Globus pallidus (tissue), 1 donor: Measurements from ENCODE around the gene SUN1.

Experiments used
- DNase-seq: peaks from one replicate; pipeline ENCODE4 v3.0.0-alpha.2; 2015; ENCODE audit warnings: low spot score

The SUN1 gene

GRCh38 chr7:877312-878232, 45.3 kb downstream of the SUN1 start:
- DNase-seq: no peak

- no peak for DNase-seq
These were observed 46.8 kb downstream of the SUN1 start for GRCh38 chr7:879093-879492.

DNA sequence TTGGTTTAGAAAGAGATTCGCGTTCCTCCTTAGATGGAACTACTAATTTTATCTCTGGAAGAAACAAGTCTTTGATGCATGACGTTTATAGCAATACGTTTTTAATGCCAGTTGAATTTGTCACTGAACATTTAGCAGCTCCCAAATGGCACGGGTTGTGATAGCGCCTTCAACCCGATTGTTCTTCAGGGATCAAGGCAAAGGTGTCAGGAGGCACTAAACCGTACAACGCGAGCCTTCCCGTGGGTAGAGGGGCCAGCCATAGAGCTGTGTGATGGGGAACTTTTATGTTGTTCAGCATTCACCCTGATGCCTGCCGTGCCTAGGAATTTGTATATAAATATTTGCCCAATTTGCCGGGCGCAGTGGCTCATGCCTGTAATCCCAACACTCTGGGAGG, 47.4 kb downstream of the SUN1 start:
- DNase-seq: no peak

GRCh38 chr7:880450-880849, 48.2 kb downstream of the SUN1 start:
- no peak for DNase-seq

- DNase-seq: no peak
These were observed 49.4 kb downstream of the SUN1 start for GRCh38 chr7:881441-882234.

DNA sequence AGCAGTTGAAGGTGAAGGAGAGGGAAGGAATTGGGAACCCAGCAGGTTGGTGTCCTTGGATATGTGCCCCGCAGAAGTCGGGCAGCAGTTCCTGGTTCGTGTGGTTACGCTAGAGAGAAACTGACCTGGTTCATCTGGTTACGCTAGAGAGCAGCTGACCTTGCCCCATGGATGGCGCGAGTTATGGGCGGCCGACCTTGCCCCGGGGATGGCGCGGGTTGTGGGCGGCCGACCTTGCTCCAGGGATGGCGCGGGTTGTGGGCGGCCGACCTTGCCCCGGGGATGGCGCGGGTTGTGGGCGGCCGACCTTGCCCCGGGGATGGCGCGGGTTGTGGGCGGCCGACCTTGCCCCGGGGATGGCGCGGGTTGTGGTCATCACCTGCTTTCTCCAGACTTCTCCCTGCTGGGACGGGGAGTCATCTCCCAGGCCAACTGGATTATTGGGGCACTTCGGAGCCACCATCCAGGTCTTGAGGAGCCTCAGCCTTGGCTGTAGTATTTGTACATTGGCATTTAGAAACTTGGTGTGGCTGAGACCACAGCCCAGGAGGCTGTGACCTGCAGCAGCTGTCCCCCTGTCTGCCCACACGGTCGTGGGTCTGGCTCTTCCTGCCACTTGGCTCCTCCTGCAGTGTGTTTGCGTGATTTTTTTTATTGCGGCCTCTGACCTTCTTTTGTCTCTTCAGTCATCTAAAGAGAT, 50.2 kb downstream of the SUN1 start:
- no peak for DNase-seq

DNA sequence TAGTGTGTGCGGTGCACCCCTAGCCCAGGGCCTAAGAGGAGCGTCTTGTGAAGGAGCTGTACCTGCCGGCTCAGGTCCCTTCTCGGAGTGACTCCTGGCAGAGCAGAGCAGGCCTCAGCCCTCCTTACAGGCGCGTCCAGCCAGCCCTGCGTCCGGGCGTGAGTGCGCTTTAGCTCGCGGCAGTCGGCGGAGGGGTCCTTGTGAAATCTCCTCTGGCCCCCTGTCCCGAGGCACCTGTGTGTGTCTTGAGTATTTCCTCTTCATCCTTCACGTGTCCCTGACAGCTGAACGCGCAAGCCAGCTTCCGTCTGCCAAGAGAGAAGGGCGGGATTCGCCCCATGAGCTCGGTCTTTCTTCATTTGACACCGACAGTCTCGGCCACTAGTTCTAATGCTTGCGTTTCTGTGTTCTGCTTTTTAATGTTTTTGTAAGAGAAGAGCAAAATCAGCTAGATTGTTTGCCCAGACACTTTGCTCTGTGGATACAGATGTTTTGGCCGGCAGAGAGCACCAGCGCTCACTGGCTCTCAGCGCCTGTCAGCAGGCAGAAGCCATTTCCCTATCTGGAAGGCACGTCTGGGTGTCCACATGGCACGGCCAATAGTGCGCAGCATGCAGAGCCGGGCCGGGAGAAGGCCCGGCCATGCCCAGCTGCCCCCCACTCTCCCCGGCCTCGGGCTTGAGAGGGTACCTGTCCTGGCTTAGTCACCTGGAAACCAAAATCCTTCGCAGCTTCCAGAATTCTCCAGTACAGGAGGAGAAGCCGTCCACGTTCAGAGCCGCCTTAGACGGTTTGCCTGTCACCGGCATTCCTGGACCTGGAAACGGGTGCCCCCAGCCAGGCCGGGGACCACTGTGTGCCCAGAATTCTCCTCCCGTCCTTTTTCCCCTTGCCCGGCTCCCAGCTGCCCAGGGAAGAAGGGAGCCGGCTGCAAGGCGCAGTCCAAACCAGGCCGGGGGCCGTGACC, 51.1 kb downstream of the SUN1 start:
- peak; percentile 45 for DNase-seq

DNA sequence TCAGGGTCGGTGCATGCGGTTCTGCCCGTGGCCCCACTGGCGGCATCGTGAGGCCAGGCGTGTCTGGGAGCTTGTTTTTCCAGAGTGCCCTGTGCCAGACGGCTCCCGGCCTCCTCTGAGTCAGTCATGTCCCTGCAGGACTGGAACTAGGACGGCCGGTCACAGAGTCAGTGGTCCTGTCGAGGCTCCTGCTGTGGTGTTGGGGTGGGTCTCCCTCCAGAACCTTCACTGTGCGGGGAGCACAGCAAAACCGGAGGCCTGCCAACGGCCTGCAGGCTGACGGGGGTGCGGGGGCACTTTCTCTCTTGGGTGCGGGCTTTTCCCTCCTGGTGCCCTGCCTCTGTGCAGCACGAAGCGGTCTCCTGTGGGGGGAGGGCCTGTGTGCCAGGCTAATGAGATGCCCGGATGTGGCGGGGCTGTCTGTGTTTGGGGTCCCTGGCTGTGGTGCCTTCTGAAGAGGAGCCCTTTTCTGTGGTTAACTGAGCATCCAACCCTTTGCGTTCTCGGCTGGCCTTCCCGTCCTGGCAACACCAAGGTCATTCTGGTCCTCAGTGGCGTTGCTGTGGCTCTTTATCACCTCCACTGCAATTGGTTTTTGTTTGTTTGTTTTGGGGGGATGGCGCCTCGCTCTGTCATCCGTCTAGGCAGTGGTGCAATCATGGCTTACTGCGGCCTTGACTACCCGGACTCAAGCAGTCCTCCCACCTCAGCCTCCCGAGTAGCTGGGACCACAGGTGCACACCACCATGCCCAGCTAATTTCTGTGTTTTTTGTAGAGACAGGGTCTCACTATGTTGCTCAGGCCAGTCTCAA, 52.1 kb downstream of the SUN1 start:
- DNase-seq: no peak

DNA sequence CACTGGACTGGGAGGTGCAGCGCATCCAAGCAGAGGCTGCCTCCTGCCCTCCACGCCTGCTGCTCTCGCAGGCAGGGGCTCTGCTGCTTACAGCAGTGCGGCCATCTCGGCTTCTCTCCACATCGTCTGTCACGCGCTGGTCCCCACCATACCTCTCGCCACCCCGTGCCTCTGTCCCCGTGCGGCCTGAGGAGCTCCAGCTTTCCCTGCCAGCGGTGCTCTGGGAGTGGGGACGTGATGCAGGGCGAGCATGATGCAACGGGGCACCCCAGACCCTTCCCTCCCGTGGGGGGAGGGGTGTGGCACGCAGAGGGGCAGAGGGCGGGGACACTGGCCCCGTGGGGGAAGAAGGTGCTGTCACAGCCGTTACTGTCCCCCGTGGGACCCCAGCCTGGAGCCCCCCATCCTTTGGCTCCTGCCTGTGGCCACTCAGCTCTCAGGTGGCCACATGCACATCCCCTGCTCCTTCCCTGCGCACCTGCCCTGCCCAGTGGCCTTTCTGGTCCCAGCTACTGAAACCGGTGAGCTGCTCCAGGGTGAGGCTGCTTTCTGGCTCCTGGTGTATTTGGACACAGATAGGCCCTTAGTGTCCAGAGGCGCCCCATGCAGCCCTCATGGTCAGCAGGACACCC, 53.1 kb downstream of the SUN1 start:
- DNase-seq: no peak

DNA sequence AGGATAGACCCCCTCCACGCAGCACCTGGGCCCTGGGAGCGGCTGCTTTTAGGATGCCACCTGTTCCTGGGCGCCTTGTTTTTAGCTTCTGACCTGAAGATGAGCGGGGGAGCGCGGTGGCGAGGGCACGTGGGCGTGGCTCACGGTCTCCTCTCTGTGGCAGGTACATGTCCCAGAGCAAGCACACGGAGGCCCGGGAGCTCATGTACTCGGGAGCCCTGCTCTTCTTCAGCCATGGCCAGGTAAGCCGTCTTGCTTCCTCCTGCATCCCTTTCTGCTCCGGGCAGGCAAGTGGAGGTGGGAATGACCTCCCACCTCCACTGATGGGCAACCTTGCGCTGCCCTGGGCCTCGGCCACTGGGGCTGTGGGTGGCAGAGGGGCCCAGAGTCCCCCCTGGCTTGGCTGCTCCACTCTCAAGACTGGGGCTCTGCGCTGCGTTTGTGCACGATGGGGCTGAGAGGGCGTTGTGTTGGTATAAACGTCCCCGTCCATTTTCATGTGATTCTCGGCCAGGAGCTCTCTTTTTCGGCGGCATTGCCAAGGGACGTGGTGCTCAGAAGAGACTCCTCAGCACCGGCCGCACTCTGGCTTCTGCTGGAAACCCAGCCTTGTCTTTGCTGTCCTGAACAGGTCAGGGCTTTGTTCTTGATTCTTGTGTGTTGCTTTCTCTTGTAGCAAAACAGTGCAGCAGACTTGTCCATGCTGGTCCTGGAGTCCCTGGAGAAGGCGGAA, 53.8 kb downstream of the SUN1 start:
- no peak for DNase-seq

- DNase-seq: no peak
These were observed 54.6 kb downstream of the SUN1 start for GRCh38 chr7:886626-887487.

DNA sequence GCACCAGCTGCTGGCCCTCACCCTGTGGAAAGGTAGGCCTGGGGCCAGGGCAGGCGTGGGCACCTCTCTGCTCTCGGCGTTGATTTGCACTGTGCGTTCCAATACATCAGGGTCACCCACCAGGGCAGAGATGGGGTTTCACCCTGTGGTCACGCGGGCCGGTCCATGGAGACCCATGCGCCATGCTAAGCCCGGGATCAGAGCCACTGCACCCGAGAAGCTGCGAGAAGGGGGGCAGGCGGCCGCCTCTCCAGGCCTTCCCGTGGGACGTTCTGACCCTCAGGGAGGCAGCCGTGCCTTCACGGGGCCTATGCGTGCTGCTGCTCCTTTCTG, 55.2 kb downstream of the SUN1 start:
- DNase-seq: no peak

- DNase-seq: no peak
These were observed 56.1 kb downstream of the SUN1 start for GRCh38 chr7:888081-889024.

DNA sequence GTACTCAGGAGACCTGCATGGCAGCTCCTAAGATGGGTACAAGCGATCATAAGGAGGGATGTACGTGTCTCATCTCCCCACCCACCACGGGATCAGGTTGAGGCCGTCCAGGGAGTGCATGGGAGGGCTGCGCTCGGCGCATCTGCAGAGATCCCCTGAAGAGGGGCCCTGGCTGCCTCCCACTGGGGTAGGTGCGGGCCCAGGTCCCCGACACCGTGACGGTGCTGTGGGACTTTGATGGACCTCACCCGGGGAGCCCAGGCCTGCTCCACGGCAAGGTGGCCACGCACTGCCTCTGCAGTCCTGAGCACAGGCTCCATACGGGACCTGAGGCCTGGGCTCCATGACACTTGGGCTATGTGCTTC, 56.7 kb downstream of the SUN1 start:
- DNase-seq: no peak

DNA sequence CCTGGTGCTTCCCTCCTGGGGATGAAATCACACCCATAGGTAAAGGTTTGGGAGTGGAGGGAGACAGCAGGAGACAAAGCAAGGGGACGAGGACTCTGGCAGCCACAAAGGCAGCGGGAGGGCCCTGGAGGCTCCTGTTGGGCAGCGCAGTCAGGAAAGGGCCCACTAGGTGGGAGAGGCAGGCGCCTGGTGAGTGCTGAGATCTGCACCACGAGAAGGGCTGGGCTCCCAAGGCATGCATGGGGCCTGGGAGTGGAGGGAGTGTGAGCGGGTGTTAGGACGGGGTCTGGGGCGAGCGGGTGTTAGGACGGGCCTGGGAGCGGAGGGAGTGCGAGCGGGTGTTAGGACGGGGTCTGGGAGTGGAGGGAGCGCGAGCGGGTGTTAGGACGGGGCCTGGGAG, 57.1 kb downstream of the SUN1 start:
- no peak for DNase-seq

DNA sequence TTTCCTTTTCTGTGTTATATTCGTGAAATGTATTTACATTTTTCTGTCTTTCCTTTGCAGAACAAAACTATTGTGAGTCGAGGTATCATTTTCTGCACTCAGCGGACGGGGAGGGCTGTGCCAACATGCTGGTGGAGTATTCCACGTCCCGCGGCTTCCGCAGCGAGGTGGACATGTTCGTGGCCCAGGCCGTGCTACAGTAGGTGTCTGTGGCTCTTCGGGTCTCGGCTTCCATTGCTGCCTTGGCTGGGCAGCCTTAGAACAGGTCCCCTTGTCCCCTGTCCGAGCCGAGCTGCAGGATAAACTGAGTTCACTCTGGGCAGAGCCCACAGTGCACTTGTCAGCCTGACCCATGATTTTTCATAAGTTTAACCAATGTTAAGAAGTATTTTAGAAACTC, 58.6 kb downstream of the SUN1 start:
- no peak for DNase-seq

- no peak for DNase-seq
These were observed 59.0 kb downstream of the SUN1 start for GRCh38 chr7:891291-891690.
